ENCODE measurements around the gene SIRT4.

The SIRT4 gene

DNA sequence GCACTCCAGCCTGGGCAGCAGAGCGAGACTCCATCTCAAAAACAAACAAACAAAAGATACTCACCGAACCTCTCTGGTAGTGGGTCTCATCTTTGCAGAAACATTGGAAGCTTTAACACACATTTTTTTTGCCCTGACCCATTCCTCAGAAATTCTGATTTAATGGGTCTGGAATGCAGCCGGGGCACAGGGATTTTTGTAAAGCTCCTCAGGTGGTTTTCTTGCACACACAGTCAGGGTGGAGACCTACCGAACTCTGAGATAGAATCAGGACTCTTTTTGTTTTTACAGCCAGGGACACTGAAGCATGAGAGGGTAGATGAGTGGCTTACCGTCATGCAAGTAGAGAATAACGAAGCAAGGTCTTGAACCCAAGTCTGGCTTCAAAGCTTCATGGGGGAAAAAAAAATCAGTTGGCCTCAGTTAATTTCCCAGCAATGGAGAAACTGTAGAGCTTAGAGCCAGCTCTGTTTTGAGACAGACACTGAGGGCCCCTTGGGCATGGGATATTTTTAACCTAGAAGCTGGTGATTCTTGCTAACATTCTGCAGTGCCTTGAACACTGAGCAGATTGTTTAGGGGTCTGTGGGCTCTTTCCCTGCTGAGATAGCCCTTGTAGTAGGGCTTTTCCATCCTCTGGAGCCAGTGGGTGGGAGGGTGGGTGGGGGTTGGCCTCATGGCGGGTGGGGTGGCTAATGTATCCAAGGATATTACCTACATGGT lies 15.2 kb upstream of the SIRT4 start:
- Histone ChIP-seq H3K9me3 (ENCODE audit: control insufficient read depth in 1 of 2, low read length in 2 of 2) (no peaks in the 10 kb centered on the region), H3K36me3 (ENCODE audit: control insufficient read depth in 1 of 2, insufficient read depth in 2 of 2, low read length in 2 of 2) (peaks cover 0 to 3% of the 10 kb centered on the region in 2 donors), H3K4me1 (ENCODE audit: control insufficient read depth in 1 of 2, insufficient read depth in 2 of 2, low read length in 2 of 2) (peaks cover 0 to 8% of the 10 kb centered on the region in 2 donors), H3K27me3 (ENCODE audit: low read depth, low read length) (no peaks in the 10 kb centered on the region), H3K27ac (ENCODE audit: low read length) (no peak overlapping the region), H3K4me3 (ENCODE audit: low read depth in 1 of 2, low read length in 2 of 2) (no peak overlapping the region)

DNA sequence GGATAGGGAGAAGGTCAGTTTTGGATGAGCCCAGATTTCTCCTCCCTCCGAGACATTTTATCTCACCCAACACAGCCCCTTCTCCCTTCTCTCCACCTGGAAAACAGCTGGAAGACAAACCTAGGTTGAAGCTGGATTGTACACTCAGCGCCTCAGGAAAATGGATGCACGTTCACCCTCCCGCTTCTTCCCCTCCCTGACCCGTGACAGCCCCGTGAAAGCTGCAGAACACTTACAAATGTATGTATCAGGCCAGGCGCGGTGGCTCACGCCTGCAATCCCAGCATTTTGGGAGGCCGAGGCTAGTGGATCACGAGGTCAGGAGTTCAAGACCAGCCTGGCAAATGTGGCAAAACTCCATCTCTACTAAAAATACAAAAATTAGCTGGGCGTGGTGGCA lies 14.6 kb upstream of the SIRT4 start:
- no peaks in the 10 kb centered on the region for H3K27me3 ChIP-seq (ENCODE audit: low read depth, low read length)
- peaks cover 0 to 3% of the 10 kb centered on the region in 2 donors for H3K36me3 ChIP-seq (ENCODE audit: control insufficient read depth in 1 of 2, insufficient read depth in 2 of 2, low read length in 2 of 2)
- H3K4me3 ChIP-seq (ENCODE audit: low read depth in 1 of 2, low read length in 2 of 2), result no peak overlapping the region
- no peak overlapping the region for H3K27ac ChIP-seq (ENCODE audit: low read length)
- H3K9me3 ChIP-seq (ENCODE audit: control insufficient read depth in 1 of 2, low read length in 2 of 2), result no peaks in the 10 kb centered on the region
- peaks cover 0 to 8% of the 10 kb centered on the region in 2 donors for H3K4me1 ChIP-seq (ENCODE audit: control insufficient read depth in 1 of 2, insufficient read depth in 2 of 2, low read length in 2 of 2)

DNA sequence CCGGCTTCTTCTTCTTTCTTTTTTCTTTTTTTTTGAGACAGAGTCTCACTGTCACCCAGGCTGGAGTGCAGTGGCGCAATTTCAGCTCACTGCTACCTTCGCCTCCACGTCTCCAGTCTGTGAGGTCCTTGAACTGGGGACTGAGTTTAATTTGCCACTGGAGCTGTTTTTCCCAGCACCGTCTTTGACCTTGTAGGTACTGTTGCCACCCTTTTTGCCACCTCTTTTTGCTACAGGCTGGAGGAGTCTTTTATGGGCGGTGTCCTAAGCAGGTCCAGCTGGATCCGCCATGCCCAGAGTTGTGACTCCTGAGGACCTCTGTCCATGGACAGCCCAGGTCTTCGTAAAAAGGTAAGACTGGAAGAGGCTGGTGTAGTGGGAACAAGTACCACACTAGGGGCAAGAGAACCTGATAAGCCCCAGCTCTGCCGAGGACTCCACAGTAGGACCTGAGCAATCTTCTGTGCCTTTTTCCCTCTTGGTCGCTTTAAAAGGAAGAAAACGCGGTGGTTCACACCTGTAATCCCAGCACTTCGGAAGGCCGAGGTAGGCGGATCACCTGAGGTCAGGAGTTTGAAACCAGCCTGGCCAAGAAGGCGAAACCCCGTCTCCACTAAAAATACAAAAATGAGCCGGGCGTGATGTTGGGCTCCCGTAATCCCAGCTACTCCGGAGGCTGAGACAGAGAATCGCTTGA lies 11.4 kb upstream of the SIRT4 start:
- peaks cover 0 to 3% of the 10 kb centered on the region in 2 donors for H3K36me3 ChIP-seq (ENCODE audit: control insufficient read depth in 1 of 2, insufficient read depth in 2 of 2, low read length in 2 of 2)
- H3K9me3 ChIP-seq (ENCODE audit: control insufficient read depth in 1 of 2, low read length in 2 of 2), result no peaks in the 10 kb centered on the region
- H3K4me3 ChIP-seq (ENCODE audit: low read depth in 1 of 2, low read length in 2 of 2), result peak overlapping the region; percentile 23 to 67
- peak overlapping the region; percentile 98 for H3K27ac ChIP-seq (ENCODE audit: low read length)
- no peaks in the 10 kb centered on the region for H3K27me3 ChIP-seq (ENCODE audit: low read depth, low read length)
- peaks cover 0 to 8% of the 10 kb centered on the region in 2 donors for H3K4me1 ChIP-seq (ENCODE audit: control insufficient read depth in 1 of 2, insufficient read depth in 2 of 2, low read length in 2 of 2)

DNA sequence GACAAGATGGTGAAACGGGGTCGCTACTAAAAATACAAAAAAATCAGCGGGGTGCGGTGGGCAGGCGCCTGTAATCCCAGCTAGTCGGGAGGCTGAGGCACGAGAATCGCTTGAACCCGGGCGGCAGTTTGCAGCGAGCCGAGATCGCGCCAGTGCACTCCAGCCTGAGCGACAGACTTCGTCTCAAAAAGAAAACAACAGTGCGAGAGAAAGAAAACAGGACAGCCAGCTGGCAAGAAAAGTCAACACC lies 9.8 kb upstream of the SIRT4 start:
- H3K4me3 ChIP-seq (ENCODE audit: low read depth in 1 of 2, low read length in 2 of 2), result peak overlapping the region; percentile 67 to 75
- H3K36me3 ChIP-seq (ENCODE audit: control insufficient read depth in 1 of 2, insufficient read depth in 2 of 2, low read length in 2 of 2), result peaks cover 0 to 3% of the 10 kb centered on the region in 2 donors
- H3K27ac ChIP-seq (ENCODE audit: low read length), result peak overlapping the region; percentile 98
- H3K4me1 ChIP-seq (ENCODE audit: control insufficient read depth in 1 of 2, insufficient read depth in 2 of 2, low read length in 2 of 2), result peaks cover 0 to 8% of the 10 kb centered on the region in 2 donors
- H3K27me3 ChIP-seq (ENCODE audit: low read depth, low read length), result no peaks in the 10 kb centered on the region
- no peaks in the 10 kb centered on the region for H3K9me3 ChIP-seq (ENCODE audit: control insufficient read depth in 1 of 2, low read length in 2 of 2)

DNA sequence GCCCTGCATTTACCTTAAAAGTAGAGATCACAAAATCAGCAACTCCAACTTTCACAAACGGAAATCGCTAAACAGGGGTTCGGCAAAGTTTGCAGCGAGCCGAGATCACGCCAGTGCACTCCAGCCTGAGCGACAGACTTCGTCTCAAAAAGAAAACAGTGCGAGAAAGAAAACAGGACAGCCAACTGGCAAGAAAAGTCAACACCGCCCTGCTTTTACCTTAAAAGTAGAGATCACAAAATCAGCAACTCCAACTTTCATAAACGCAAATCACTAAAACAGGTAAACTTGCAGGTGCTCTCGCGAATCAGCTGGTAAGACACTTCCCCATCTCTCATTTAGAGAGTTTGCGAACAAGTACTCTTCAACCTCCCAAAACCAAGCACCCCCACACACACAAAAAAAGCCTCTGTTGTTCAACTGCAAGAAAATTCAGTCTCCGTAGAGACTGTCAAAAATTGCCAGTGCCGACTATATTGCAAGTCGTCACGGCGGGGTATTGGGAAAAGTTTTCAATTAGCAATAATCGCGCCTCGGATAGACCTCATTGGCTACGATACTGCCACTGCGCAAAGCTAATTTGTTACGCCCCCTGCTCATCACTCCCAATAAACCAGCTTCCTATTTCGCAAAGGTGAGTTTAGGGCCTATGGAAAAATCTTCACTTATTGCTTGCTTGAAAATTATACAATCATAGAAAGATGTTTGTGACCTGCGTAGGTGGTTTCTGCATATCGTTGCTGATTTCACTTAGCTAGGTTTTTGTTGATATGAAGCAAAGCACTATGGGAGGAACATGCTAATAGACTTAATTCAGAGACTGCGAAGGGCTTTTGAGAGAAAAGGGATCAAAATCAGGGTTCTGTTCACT lies 9.2 kb upstream of the SIRT4 start, which contains the start of gene RNU4-1:
RNU4-1 (minus strand) TSS at position 577 of the 871 bp plus-strand sequence.
- Histone ChIP-seq H3K4me3 (ENCODE audit: low read depth in 1 of 2, low read length in 2 of 2) (peak within 1 kb of the TSS; percentile 67 to 75), H3K9me3 (ENCODE audit: control insufficient read depth in 1 of 2, low read length in 2 of 2) (no peaks in the 10 kb centered on the region), H3K27me3 (ENCODE audit: low read depth, low read length) (no peaks in the 10 kb centered on the region), H3K36me3 (ENCODE audit: control insufficient read depth in 1 of 2, insufficient read depth in 2 of 2, low read length in 2 of 2) (peaks cover 0 to 3% of the 10 kb centered on the region in 2 donors), H3K27ac (ENCODE audit: low read length) (peak within 1 kb of the TSS; percentile 98), H3K4me1 (ENCODE audit: control insufficient read depth in 1 of 2, insufficient read depth in 2 of 2, low read length in 2 of 2) (peaks cover 0 to 8% of the 10 kb centered on the region in 2 donors)

DNA sequence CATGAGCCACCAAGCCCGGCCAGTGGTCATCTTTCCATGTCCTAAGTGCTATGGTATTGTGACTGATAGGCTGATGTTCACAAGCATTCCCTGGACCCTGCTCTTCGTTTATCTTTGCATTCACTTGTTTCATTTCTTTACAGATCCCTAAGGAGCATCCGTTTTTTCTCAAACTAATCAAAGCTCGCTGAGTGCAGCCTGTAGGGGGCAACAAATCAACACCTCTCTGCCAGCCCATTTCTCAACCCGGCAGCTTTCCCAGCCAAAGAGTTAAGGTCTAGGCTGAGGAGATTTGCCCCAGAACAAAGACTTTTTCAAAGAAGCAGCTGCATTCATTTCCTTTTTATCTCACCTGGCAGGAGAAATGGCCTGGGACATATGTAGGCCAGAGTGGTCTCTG lies 12.1 kb downstream of the SIRT4 start:
- Histone ChIP-seq H3K36me3 (ENCODE audit: control insufficient read depth in 1 of 2, insufficient read depth in 2 of 2, low read length in 2 of 2) (no peaks in the 10 kb centered on the region), H3K4me1 (ENCODE audit: control insufficient read depth in 1 of 2, insufficient read depth in 2 of 2, low read length in 2 of 2) (peaks cover 4% of the 10 kb centered on the region in 2 donors)

DNA sequence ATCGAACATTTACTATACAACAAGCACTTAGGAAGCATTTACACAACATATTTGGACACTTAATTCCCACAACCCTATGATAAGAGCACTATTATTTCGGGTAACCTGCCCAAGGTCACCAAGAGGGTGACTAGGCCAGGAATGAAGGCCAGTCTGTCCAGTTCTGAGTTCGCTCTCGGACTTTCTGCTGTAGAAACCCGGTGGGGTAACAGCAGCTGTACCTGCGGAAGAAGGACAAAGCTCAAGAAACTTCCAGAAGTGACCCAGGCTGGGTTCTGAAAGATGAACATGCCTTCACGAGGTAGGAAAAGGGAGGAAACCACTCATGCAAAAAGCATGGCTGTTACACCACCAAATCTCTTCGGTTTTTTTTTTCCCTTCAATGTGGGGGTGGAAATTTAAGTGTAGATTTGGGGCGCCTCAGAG lies 14.7 kb downstream of the SIRT4 start:
- H3K27me3 ChIP-seq (ENCODE audit: low read depth, low read length), result no peaks in the 10 kb centered on the region
- H3K36me3 ChIP-seq (ENCODE audit: control insufficient read depth in 1 of 2, insufficient read depth in 2 of 2, low read length in 2 of 2), result no peaks in the 10 kb centered on the region
- peak overlapping the region; percentile 70 to 74 for H3K4me3 ChIP-seq (ENCODE audit: low read depth in 1 of 2, low read length in 2 of 2)
- H3K9me3 ChIP-seq (ENCODE audit: control insufficient read depth in 1 of 2, low read length in 2 of 2), result no peaks in the 10 kb centered on the region
- peaks cover 4% of the 10 kb centered on the region in 2 donors for H3K4me1 ChIP-seq (ENCODE audit: control insufficient read depth in 1 of 2, insufficient read depth in 2 of 2, low read length in 2 of 2)
- peak overlapping the region; percentile 91 for H3K27ac ChIP-seq (ENCODE audit: low read length)

More for the DNA sequence above, 12.1 kb downstream of the SIRT4 start:
- H3K27ac ChIP-seq (ENCODE audit: low read length), result no peak overlapping the region
- H3K27me3 ChIP-seq (ENCODE audit: low read depth, low read length), result no peaks in the 10 kb centered on the region
- no peak overlapping the region for H3K4me3 ChIP-seq (ENCODE audit: low read depth in 1 of 2, low read length in 2 of 2)
- no peaks in the 10 kb centered on the region for H3K9me3 ChIP-seq (ENCODE audit: control insufficient read depth in 1 of 2, low read length in 2 of 2)

DNA sequence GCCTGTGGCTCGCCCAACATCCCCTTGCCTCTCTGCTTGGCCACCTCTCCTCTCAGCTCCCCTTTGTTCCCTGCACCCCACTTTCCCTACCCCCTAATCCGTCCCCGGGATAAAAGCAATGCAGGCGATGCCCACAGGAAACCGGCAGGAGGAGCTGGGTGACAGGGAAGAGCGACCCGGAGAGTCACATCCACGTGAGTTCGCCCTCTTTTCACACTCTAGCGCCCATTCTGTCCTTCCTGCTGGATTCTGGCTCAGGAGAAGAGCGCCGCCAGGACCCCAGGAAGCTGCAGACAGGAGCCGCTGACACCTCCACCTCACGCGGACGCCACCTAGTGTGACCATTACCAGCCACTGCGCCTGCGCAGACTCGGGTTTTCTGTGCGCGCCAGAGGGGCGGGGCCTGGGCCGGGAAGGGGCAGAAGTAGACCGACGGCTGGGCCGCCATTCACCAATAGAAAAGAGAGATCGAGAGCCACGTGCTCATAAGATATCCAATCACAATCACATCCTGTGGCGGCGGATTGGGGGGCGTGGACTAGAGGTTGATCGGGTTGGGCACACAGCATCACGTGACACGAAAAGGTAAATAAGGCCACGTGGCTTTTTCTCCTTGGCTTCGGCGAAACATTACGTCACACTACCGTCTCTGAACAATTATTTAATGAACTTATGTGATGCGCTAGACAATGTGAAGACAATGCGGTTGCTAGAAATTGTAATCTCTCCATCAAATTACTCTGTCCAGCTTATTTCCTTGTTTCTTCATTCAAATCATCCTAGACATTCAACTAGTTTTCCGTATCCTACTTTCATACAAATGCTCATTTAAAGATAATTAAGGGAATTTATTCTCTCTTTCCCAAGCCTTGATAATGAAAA lies 15.3 kb downstream of the SIRT4 start:
- Histone ChIP-seq H3K9me3 (ENCODE audit: control insufficient read depth in 1 of 2, low read length in 2 of 2) (no peaks in the 10 kb centered on the region), H3K4me3 (ENCODE audit: low read depth in 1 of 2, low read length in 2 of 2) (peak overlapping the region; percentile 70 to 74), H3K27ac (ENCODE audit: low read length) (peak overlapping the region; percentile 91), H3K27me3 (ENCODE audit: low read depth, low read length) (no peaks in the 10 kb centered on the region), H3K4me1 (ENCODE audit: control insufficient read depth in 1 of 2, insufficient read depth in 2 of 2, low read length in 2 of 2) (peaks cover 4% of the 10 kb centered on the region in 2 donors), H3K36me3 (ENCODE audit: control insufficient read depth in 1 of 2, insufficient read depth in 2 of 2, low read length in 2 of 2) (no peaks in the 10 kb centered on the region)

DNA sequence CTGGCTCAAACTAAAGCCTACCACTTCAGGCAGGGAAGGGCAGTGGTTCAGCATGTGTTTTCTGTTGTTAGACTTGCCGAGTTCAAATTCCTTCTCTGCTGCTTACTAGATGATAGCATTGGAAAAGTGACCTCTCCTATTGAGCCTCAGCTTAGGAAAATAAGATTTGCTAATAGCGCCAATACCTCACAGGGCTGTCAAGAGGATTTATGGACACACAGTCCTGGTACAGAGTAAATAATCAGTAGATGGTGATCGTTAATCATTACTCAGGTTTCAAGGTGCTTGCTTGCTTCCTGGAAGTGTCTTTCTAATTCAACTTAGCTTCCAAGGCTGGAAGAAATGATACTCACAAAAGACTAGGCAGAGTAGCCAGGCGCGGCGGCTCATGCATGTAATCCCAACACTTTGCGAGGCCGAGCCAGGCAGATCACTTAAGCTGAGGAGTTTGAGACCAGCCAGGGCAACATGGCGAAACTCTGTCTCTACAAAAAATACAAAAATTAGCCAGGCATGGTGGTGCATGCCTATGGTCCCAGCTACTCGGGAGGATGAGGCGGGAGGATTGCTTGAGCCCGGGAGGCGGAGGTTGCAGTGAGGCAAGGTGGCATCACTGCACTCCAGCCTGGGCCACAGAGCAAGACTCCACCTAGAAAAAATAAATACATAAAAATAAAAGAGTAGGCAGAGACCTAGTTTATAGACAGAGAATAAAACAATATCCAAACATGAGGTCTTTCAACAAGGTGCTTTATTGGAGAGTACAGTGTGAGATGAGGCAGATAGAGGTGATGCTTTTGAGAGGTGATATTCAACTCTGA lies 19.5 kb downstream of the SIRT4 start:
- no peaks in the 10 kb centered on the region for H3K27me3 ChIP-seq (ENCODE audit: low read depth, low read length)
- peaks cover 4% of the 10 kb centered on the region in 2 donors for H3K4me1 ChIP-seq (ENCODE audit: control insufficient read depth in 1 of 2, insufficient read depth in 2 of 2, low read length in 2 of 2)
- no peaks in the 10 kb centered on the region for H3K9me3 ChIP-seq (ENCODE audit: control insufficient read depth in 1 of 2, low read length in 2 of 2)
- H3K27ac ChIP-seq (ENCODE audit: low read length), result no peak overlapping the region
- no peak overlapping the region for H3K4me3 ChIP-seq (ENCODE audit: low read depth in 1 of 2, low read length in 2 of 2)
- H3K36me3 ChIP-seq (ENCODE audit: control insufficient read depth in 1 of 2, insufficient read depth in 2 of 2, low read length in 2 of 2), result no peaks in the 10 kb centered on the region

DNA sequence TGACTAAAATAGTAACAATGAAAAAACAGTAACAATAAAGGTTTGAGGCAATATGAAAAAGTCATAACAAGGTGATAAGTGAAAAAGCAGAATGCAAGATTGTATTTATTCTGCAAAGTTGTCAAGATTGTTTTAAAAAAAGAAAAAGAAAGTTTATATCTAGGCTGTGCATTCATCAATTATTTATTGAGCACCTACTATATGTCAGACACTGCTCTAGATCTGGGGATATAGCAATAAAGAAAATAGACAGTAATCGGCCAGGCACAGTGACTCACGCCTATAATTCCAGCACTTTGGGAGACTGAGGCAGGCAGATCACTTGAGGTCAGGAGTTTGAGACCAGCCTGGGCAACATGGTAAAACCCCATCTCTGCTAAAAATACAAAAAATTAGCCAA lies 21.7 kb downstream of the SIRT4 start:
- no peaks in the 10 kb centered on the region for H3K9me3 ChIP-seq (ENCODE audit: control insufficient read depth in 1 of 2, low read length in 2 of 2)

More for the DNA sequence above, 21.7 kb downstream of the SIRT4 start:
- Histone ChIP-seq H3K36me3 (ENCODE audit: control insufficient read depth in 1 of 2, insufficient read depth in 2 of 2, low read length in 2 of 2) (no peaks in the 10 kb centered on the region), H3K27me3 (ENCODE audit: low read depth, low read length) (no peaks in the 10 kb centered on the region), H3K27ac (ENCODE audit: low read length) (no peak overlapping the region), H3K4me1 (ENCODE audit: control insufficient read depth in 1 of 2, insufficient read depth in 2 of 2, low read length in 2 of 2) (no peaks in the 10 kb centered on the region), H3K4me3 (ENCODE audit: low read depth in 1 of 2, low read length in 2 of 2) (no peak overlapping the region)
